ENCODE results near the gene KCNT1. TPM values are rescaled to one million over a fixed set of nuclear protein-coding genes. Genes with fewer than 3 reads are reported as not detected.

Gene KCNT1
- polyA plus RNA-seq, 1 donor (not counting 4 experiments of a cell fraction or from before 2014, with no cell fraction given): not detected

- H3K4me2 ChIP-seq (ENCODE audit: control insufficient read depth, extremely low read depth, insufficient read depth, low read depth, low read length): no peak overlapping the region
- H3K4me3 ChIP-seq (ENCODE audit: control insufficient read depth in 2 of 3, extremely low read depth in 1 of 3, insufficient read depth in 2 of 3, low read depth in 1 of 3, low read length in 3 of 3): no peak overlapping the region
- FAIRE-seq (no peak), DNase-seq (ENCODE audit: low read depth, low spot score) (no peak)
- TF ChIP-seq EZH2 (IDR thresholded peaks at IDR 0.05; ENCODE audit: low read length) (no peak), CTCF (optimal IDR thresholded peaks at IDR 0.05 in 1 of 3, IDR thresholded peaks at IDR 0.05 in 1 of 3, conservative IDR thresholded peaks at IDR 0.05 in 1 of 3; ENCODE audit: extremely low read depth in 1 of 3, insufficient read depth in 2 of 3, low read length in 3 of 3) (no peak)
- no peaks in the 10 kb centered on the region for H3K4me1 ChIP-seq (ENCODE audit: control insufficient read depth, extremely low read depth, insufficient read depth, low read length)
- no peak overlapping the region for H2AFZ ChIP-seq (ENCODE audit: control insufficient read depth, low read length)
- no peaks in the 10 kb centered on the region for H3K9me1 ChIP-seq (ENCODE audit: control insufficient read depth, extremely low read depth, insufficient read depth, low read length)
- no peaks in the 10 kb centered on the region for H3K27me3 ChIP-seq (ENCODE audit: control insufficient read depth, extremely low read depth, insufficient read depth, low read length)
- no peaks in the 10 kb centered on the region for H3K36me3 ChIP-seq (ENCODE audit: control insufficient read depth in 2 of 2, extremely low read depth in 1 of 2, insufficient read depth in 2 of 2, low read length in 2 of 2)
- dilution Hi-C loops (cut with MboI; ENCODE audit: extremely low pct_ligation_motif_present, low sequenced_read_pairs): no loop called here
- H3K9me3 ChIP-seq (ENCODE audit: control insufficient read depth, low read depth, low read length): no peaks in the 10 kb centered on the region
- no peaks in the 10 kb centered on the region for H4K20me1 ChIP-seq (ENCODE audit: control insufficient read depth, extremely low read depth, insufficient read depth, low read length)
- H3K27ac ChIP-seq (ENCODE audit: control insufficient read depth, insufficient read depth, low read length): no peak overlapping the region
- no peak overlapping the region for H3K9ac ChIP-seq (ENCODE audit: control insufficient read depth, extremely low read depth, insufficient read depth, low read length)
- no peaks in the 10 kb centered on the region for H3K79me2 ChIP-seq (ENCODE audit: control insufficient read depth, insufficient read depth, low read length)
These were observed 75.7 kb downstream of the KCNT1 start for GRCh38 chr9:135777623-135778177.

- no peaks in the 10 kb centered on the region for H4K20me1 ChIP-seq (ENCODE audit: control insufficient read depth, extremely low read depth, insufficient read depth, low read length)
- H3K4me1 ChIP-seq (ENCODE audit: control insufficient read depth, extremely low read depth, insufficient read depth, low read length): no peaks in the 10 kb centered on the region
- FAIRE-seq: no peak
- no peak overlapping the region for H3K4me2 ChIP-seq (ENCODE audit: control insufficient read depth, extremely low read depth, insufficient read depth, low read depth, low read length)
- H3K9ac ChIP-seq (ENCODE audit: control insufficient read depth, extremely low read depth, insufficient read depth, low read length): no peak overlapping the region
- no peak for DNase-seq (ENCODE audit: low read depth, low spot score)
- no peaks in the 10 kb centered on the region for H3K9me3 ChIP-seq (ENCODE audit: control insufficient read depth, low read depth, low read length)
- TF ChIP-seq EZH2 (IDR thresholded peaks at IDR 0.05; ENCODE audit: low read length): no peak
- dilution Hi-C loops (cut with MboI; ENCODE audit: extremely low pct_ligation_motif_present, low sequenced_read_pairs): no loop called here
- no peak overlapping the region for H3K27ac ChIP-seq (ENCODE audit: control insufficient read depth, insufficient read depth, low read length)
- no peak overlapping the region for H2AFZ ChIP-seq (ENCODE audit: control insufficient read depth, low read length)
- H3K27me3 ChIP-seq (ENCODE audit: control insufficient read depth, extremely low read depth, insufficient read depth, low read length): no peaks in the 10 kb centered on the region
- H3K79me2 ChIP-seq (ENCODE audit: control insufficient read depth, insufficient read depth, low read length): no peaks in the 10 kb centered on the region
- no peaks in the 10 kb centered on the region for H3K9me1 ChIP-seq (ENCODE audit: control insufficient read depth, extremely low read depth, insufficient read depth, low read length)
- H3K4me3 ChIP-seq (ENCODE audit: control insufficient read depth in 2 of 3, extremely low read depth in 1 of 3, insufficient read depth in 2 of 3, low read depth in 1 of 3, low read length in 3 of 3): no peak overlapping the region
- no peaks in the 10 kb centered on the region for H3K36me3 ChIP-seq (ENCODE audit: control insufficient read depth in 2 of 2, extremely low read depth in 1 of 2, insufficient read depth in 2 of 2, low read length in 2 of 2)
These were observed 76.4 kb downstream of the KCNT1 start for GRCh38 chr9:135778421-135778820.

- no peak for DNase-seq (ENCODE audit: low read depth, low spot score)
- no peaks in the 10 kb centered on the region for H3K4me1 ChIP-seq (ENCODE audit: control insufficient read depth, extremely low read depth, insufficient read depth, low read length)
- H3K79me2 ChIP-seq (ENCODE audit: control insufficient read depth, insufficient read depth, low read length): no peaks in the 10 kb centered on the region
- no peaks in the 10 kb centered on the region for H4K20me1 ChIP-seq (ENCODE audit: control insufficient read depth, extremely low read depth, insufficient read depth, low read length)
- H3K27me3 ChIP-seq (ENCODE audit: control insufficient read depth, extremely low read depth, insufficient read depth, low read length): no peaks in the 10 kb centered on the region
- TF ChIP-seq EZH2 (IDR thresholded peaks at IDR 0.05; ENCODE audit: low read length) (no peak), CTCF (optimal IDR thresholded peaks at IDR 0.05 in 1 of 3, IDR thresholded peaks at IDR 0.05 in 1 of 3, conservative IDR thresholded peaks at IDR 0.05 in 1 of 3; ENCODE audit: extremely low read depth in 1 of 3, insufficient read depth in 2 of 3, low read length in 3 of 3) (no peak)
- H2AFZ ChIP-seq (ENCODE audit: control insufficient read depth, low read length): no peak overlapping the region
- H3K36me3 ChIP-seq (ENCODE audit: control insufficient read depth in 2 of 2, extremely low read depth in 1 of 2, insufficient read depth in 2 of 2, low read length in 2 of 2): no peaks in the 10 kb centered on the region
- no peak for FAIRE-seq
- H3K27ac ChIP-seq (ENCODE audit: control insufficient read depth, insufficient read depth, low read length): no peak overlapping the region
- H3K9me3 ChIP-seq (ENCODE audit: control insufficient read depth, low read depth, low read length): no peaks in the 10 kb centered on the region
- no peaks in the 10 kb centered on the region for H3K9me1 ChIP-seq (ENCODE audit: control insufficient read depth, extremely low read depth, insufficient read depth, low read length)
- H3K9ac ChIP-seq (ENCODE audit: control insufficient read depth, extremely low read depth, insufficient read depth, low read length): no peak overlapping the region
- H3K4me3 ChIP-seq (ENCODE audit: control insufficient read depth in 2 of 3, extremely low read depth in 1 of 3, insufficient read depth in 2 of 3, low read depth in 1 of 3, low read length in 3 of 3): no peak overlapping the region
- H3K4me2 ChIP-seq (ENCODE audit: control insufficient read depth, extremely low read depth, insufficient read depth, low read depth, low read length): no peak overlapping the region
- dilution Hi-C loops (cut with MboI; ENCODE audit: extremely low pct_ligation_motif_present, low sequenced_read_pairs): no loop called here
These were observed 77.6 kb downstream of the KCNT1 start for GRCh38 chr9:135779571-135779970.

Measured in keratinocyte (primary cell).